Erythroblast (primary cell): Measurements from ENCODE around the gene ADGRD2.

Source experiments
- GATA1 ChIP-seq: IDR thresholded peaks from 2 replicates; pipeline ENCODE4 v1.6.1; 2011; ENCODE audit warnings: low read depth, mild to moderate bottlenecking, control low read depth, low read length, moderate library complexity
- POLR2A ChIP-seq: IDR thresholded peaks from 2 replicates; pipeline ENCODE4 v1.6.1; 2011; ENCODE audit warnings: mild to moderate bottlenecking, low read length

GRCh38 chr9:124520206-124520596 lies 70.0 kb downstream of the ADGRD2 start:
- TF ChIP-seq POLR2A (no peak), GATA1 (no peak)
